H1 (cell line): ENCODE measurements around the gene PCIF1. TPM values are rescaled to one million over a fixed set of nuclear protein-coding genes. Genes with fewer than 3 reads are reported as not detected.

Experiments
- CHD1 ChIP-seq: IDR thresholded peaks from 2 replicates; pipeline ENCODE4 v1.6.1; 2012; ENCODE audit warnings: low read depth, low read length, improper control_type of control experiment
- polyA plus RNA-seq, 7 experiments: library from polyadenylated mRNA; depleted of rRNA in 3 of 7; stranded (reverse) in 5 of 7; unstranded in 2 of 7; fragments of >200 nt in 5 of 7; fragments of 200-250 nt in 2 of 7; gene quantifications; 1 replicate in 5 of 7; 2 replicates in 1 of 7; 4 replicates in 1 of 7; pipeline versions ENCODE4 v1.2.1 to v1.2.3, GENCODE V29; 2011 to 2013; ENCODE audit warnings: missing spikeins in 2 of 7, mixed read lengths in 2 of 7
- total RNA-seq: library from RNA; stranded (reverse); fragmentation: NEBNext Ultra II Directional; extraction: Animal tissue kit (Norgen Biotek cat#: 25700); gene quantifications from 2 replicates; pipeline ENCODE4 v1.2.1, GENCODE V29; 2021

The PCIF1 gene
- total and polyA plus RNA-seq, 2 of the 8 experiments (the other 6 are each of a cell fraction or from before 2014, with no cell fraction given): 30.3 to 30.6 TPM

- no peak for TF ChIP-seq CHD1
- TF ChIP-seq, all 59 proteins: peak for 0
Measured at GRCh38 chr20:45959956-45960630, 25.6 kb downstream of the PCIF1 start (continued).
